H1 (cell line): ENCODE data around the gene WDR48. TPM values are rescaled to one million over a fixed set of nuclear protein-coding genes. Genes with fewer than 3 reads are reported as not detected.

ENCODE experiments used
- CTCF ChIA-PET: fragments of 300-600 bp; sonication (Branson Sonifier 250); formaldehyde crosslinking; loops from one replicate; lab custom pipeline; 2021; ENCODE audit not compliant: partially characterized antibody; lab: Charles Lee
- POLR2A ChIA-PET: fragments of 300-600 bp; sonication (Branson Sonifier 250); formaldehyde crosslinking; loops from one replicate; lab custom pipeline; 2021; ENCODE audit warnings: inconsistent platforms; ENCODE audit not compliant: partially characterized antibody; lab: Charles Lee
- DNase-seq, 2 experiments: peaks; one replicate each; pipeline versions ENCODE4 v3.0.0 to v3.0.0-alpha.2; 2010 to 2022; ENCODE audit warnings: low spot score in 2 of 2, low read depth in 1 of 2, mixed read lengths in 1 of 2
- FAIRE-seq: peaks from 2 replicates; lab custom pipeline; 2011; peaks lifted over from hg19 to GRCh38; lab: Jason Lieb, UNC
- H2AFZ ChIP-seq: 2 replicates; pipeline ENCODE4 v1.8.1; 2012; ENCODE audit warnings: low read length, inconsistent platforms
- H2AK5ac ChIP-seq: 2 replicates; pipeline ENCODE4 v1.6.1; 2013; ENCODE audit warnings: low read depth, low read length
- H2BK120ac ChIP-seq: replicated peaks from 2 replicates; pipeline ENCODE3; 2013; ENCODE audit warnings: low read depth, low read length, inconsistent platforms
- H2BK12ac ChIP-seq: 2 replicates; pipeline ENCODE4 v1.6.1; 2013; ENCODE audit warnings: low read depth, low read length
- H2BK15ac ChIP-seq: 2 replicates; pipeline ENCODE4 v1.6.1; 2013; ENCODE audit warnings: low read length
- H2BK20ac ChIP-seq: 2 replicates; pipeline ENCODE4 v1.6.1; 2013; ENCODE audit warnings: low read length
- H2BK5ac ChIP-seq: 2 replicates; pipeline ENCODE4 v1.6.1; 2013; ENCODE audit warnings: low read depth, low read length
- H3K14ac ChIP-seq: 2 replicates; pipeline ENCODE4 v1.6.1; 2013; ENCODE audit warnings: inconsistent platforms; ENCODE audit not compliant: insufficient read length
- H3K18ac ChIP-seq: 2 replicates; pipeline ENCODE4 v1.6.1; 2013; ENCODE audit warnings: low read length; ENCODE audit errors: extremely low read depth
- H3K23ac ChIP-seq: 2 replicates; pipeline ENCODE4 v1.6.1; 2013; ENCODE audit warnings: inconsistent platforms; ENCODE audit not compliant: insufficient read length
- H3K23me2 ChIP-seq: 2 replicates; pipeline ENCODE4 v1.6.1; 2013; ENCODE audit warnings: low read depth, low read length
- H3K27ac ChIP-seq: 2 replicates; pipeline ENCODE4 v1.6.1; 2011; ENCODE audit warnings: low read depth, low read length, inconsistent platforms
- H3K27me3 ChIP-seq, 4 experiments: replicated peaks in 1 of 4; 1 replicate in 1 of 4; 2 replicates in 3 of 4; pipeline versions ENCODE4 v1.6.1 to v1.8.1; 2011 to 2013; ENCODE audit warnings: low read length in 3 of 4, mild to moderate bottlenecking in 3 of 4, inconsistent platforms in 2 of 4, mixed read lengths in 2 of 4, moderate library complexity in 1 of 4; ENCODE audit not compliant: control insufficient read depth in 3 of 4, insufficient read depth in 3 of 4; ENCODE audit errors: extremely low read depth in 1 of 4
- H3K36me3 ChIP-seq, 4 experiments: 2 replicates each; pipeline versions ENCODE4 v1.6.1 to v1.8.1; 2011 to 2013; ENCODE audit warnings: mild to moderate bottlenecking in 4 of 4, low read length in 3 of 4, moderate library complexity in 2 of 4, control low read depth in 1 of 4, inconsistent platforms in 1 of 4; ENCODE audit not compliant: insufficient read depth in 4 of 4, control insufficient read depth in 2 of 4
- H3K4ac ChIP-seq: replicated peaks from 2 replicates; pipeline ENCODE3; 2013; ENCODE audit warnings: low read length, low read depth, mixed read lengths, inconsistent platforms; ENCODE audit not compliant: insufficient read length
- H3K4me1 ChIP-seq, 4 experiments: replicated peaks in 1 of 4; 1 replicate in 1 of 4; 2 replicates in 3 of 4; pipeline versions ENCODE4 v1.6.1 to v1.8.1; 2011 to 2013; ENCODE audit warnings: low read length in 3 of 4, inconsistent platforms in 2 of 4, mixed read lengths in 1 of 4; ENCODE audit not compliant: insufficient read depth in 4 of 4, control insufficient read depth in 3 of 4
- H3K4me2 ChIP-seq, 2 experiments: 2 replicates each; pipeline versions ENCODE4 v1.6.1 to v1.8.1; 2011 to 2013; ENCODE audit warnings: low read depth in 2 of 2, low read length in 2 of 2, control low read depth in 1 of 2, inconsistent platforms in 1 of 2, mild to moderate bottlenecking in 1 of 2; ENCODE audit not compliant: insufficient read depth in 1 of 2
- H3K4me3 ChIP-seq, 4 experiments: fragments of 200-600, 300-600 bp in 1 of 4; sonication (generic), shearing (Covaris generic), sonication (Bioruptor Twin) in 1 of 4; 2 replicates each; pipeline versions ENCODE4 v1.5.1 to v1.8.1; 2011 to 2016; ENCODE audit warnings: low read length in 4 of 4, low read depth in 3 of 4, control low read depth in 2 of 4, inconsistent platforms in 2 of 4, mild to moderate bottlenecking in 2 of 4, mixed read lengths in 1 of 4, moderate library complexity in 1 of 4; ENCODE audit not compliant: insufficient read depth in 2 of 4; ENCODE audit errors: extremely low read depth in 1 of 4
- H3K56ac ChIP-seq: replicated peaks from 2 replicates; pipeline ENCODE3; 2013; ENCODE audit warnings: low read depth, mild to moderate bottlenecking, mixed read lengths, low read length, inconsistent platforms; ENCODE audit not compliant: insufficient read length
- H3K79me1 ChIP-seq: 2 replicates; pipeline ENCODE4 v1.6.1; 2013; ENCODE audit warnings: low read depth, low read length, control low read depth
- H3K79me2 ChIP-seq, 2 experiments: 2 replicates each; pipeline versions ENCODE4 v1.6.1 to v1.8.1; 2012 to 2013; ENCODE audit warnings: low read length in 2 of 2, mild to moderate bottlenecking in 2 of 2, inconsistent platforms in 1 of 2; ENCODE audit not compliant: insufficient read depth in 2 of 2, control insufficient read depth in 1 of 2
- H3K9ac ChIP-seq, 4 experiments: replicated peaks in 1 of 4; 1 replicate in 1 of 4; 2 replicates in 3 of 4; pipeline versions ENCODE4 v1.6.1 to v1.8.1; 2011 to 2013; ENCODE audit warnings: low read depth in 3 of 4, low read length in 3 of 4, control low read depth in 2 of 4, mild to moderate bottlenecking in 2 of 4, moderate library complexity in 2 of 4, inconsistent platforms in 1 of 4; ENCODE audit errors: extremely low read depth in 1 of 4
- H3K9me3 ChIP-seq, 2 experiments: 2 replicates each; pipeline versions ENCODE4 v1.6.1 to v1.8.1; 2012 to 2013; ENCODE audit warnings: mild to moderate bottlenecking in 2 of 2, moderate library complexity in 2 of 2, control low read depth in 1 of 2, inconsistent platforms in 1 of 2, low read depth in 1 of 2, low read length in 1 of 2, mixed read lengths in 1 of 2; ENCODE audit not compliant: insufficient read depth in 2 of 2
- H4K20me1 ChIP-seq, 2 experiments: replicated peaks in 1 of 2; 2 replicates each; pipeline versions ENCODE3 to v1.8.1; 2011 to 2013; ENCODE audit warnings: inconsistent platforms in 2 of 2, low read length in 2 of 2, mild to moderate bottlenecking in 1 of 2; ENCODE audit not compliant: insufficient read depth in 2 of 2, control insufficient read depth in 1 of 2
- H4K5ac ChIP-seq: 2 replicates; pipeline ENCODE4 v1.6.1; 2013; ENCODE audit warnings: low read length, low read depth, mixed read lengths, inconsistent platforms; ENCODE audit not compliant: insufficient read length
- H4K8ac ChIP-seq: 2 replicates; pipeline ENCODE4 v1.8.0; 2013; ENCODE audit warnings: mild to moderate bottlenecking, moderate library complexity, low read length, inconsistent platforms; ENCODE audit not compliant: insufficient read depth; ENCODE audit errors: extremely low read depth
- H4K91ac ChIP-seq: replicated peaks from 2 replicates; pipeline ENCODE3; 2013; ENCODE audit warnings: low read length, mixed read lengths, inconsistent platforms; ENCODE audit not compliant: insufficient read length
- ATF2 ChIP-seq: IDR thresholded peaks from 2 replicates; pipeline ENCODE4 v1.6.1; 2012; ENCODE audit warnings: low read length, inconsistent platforms
- ATF3 ChIP-seq: IDR thresholded peaks from 2 replicates; pipeline ENCODE4 v1.6.1; 2011; ENCODE audit warnings: low read depth, mild to moderate bottlenecking, low read length; ENCODE audit not compliant: insufficient read depth
- BACH1 ChIP-seq: IDR thresholded peaks from 2 replicates; pipeline ENCODE4 v1.6.1; 2012; ENCODE audit warnings: low read length, improper control_type of control experiment
- CEBPB ChIP-seq: IDR thresholded peaks from 2 replicates; pipeline ENCODE4 v1.6.1; 2012; ENCODE audit warnings: low read depth, low read length
- POLR2AphosphoS5 ChIP-seq: IDR thresholded peaks from 2 replicates; pipeline ENCODE4 v1.6.1; 2011; ENCODE audit warnings: low read depth, low read length
- SIX5 ChIP-seq: IDR thresholded peaks from 2 replicates; pipeline ENCODE4 v1.6.1; 2011; ENCODE audit warnings: mild to moderate bottlenecking, low read depth, low read length
- SP1 ChIP-seq: IDR thresholded peaks from 2 replicates; pipeline ENCODE4 v1.6.1; 2011; ENCODE audit warnings: low read depth, low read length
- SP2 ChIP-seq: IDR thresholded peaks from 2 replicates; pipeline ENCODE4 v1.6.1; 2012; ENCODE audit warnings: mild to moderate bottlenecking, low read length, inconsistent platforms
- SRF ChIP-seq: IDR thresholded peaks from 2 replicates; pipeline ENCODE4 v1.6.1; 2011; ENCODE audit warnings: mild to moderate bottlenecking, low read depth, low read length, moderate library complexity
- polyA plus RNA-seq, 7 experiments: library from polyadenylated mRNA; depleted of rRNA in 3 of 7; stranded (reverse) in 5 of 7; unstranded in 2 of 7; fragments of >200 nt in 5 of 7; fragments of 200-250 nt in 2 of 7; gene quantifications; 1 replicate in 5 of 7; 2 replicates in 1 of 7; 4 replicates in 1 of 7; pipeline versions ENCODE4 v1.2.1 to v1.2.3, GENCODE V29; 2011 to 2013; ENCODE audit warnings: missing spikeins in 2 of 7, mixed read lengths in 2 of 7
- total RNA-seq: library from RNA; stranded (reverse); fragmentation: NEBNext Ultra II Directional; extraction: Animal tissue kit (Norgen Biotek cat#: 25700); gene quantifications from 2 replicates; pipeline ENCODE4 v1.2.1, GENCODE V29; 2021

Gene WDR48
- total and polyA plus RNA-seq, 2 of the 8 experiments (the other 6 are each of a cell fraction or from before 2014, with no cell fraction given) = 21.2 to 54.1 TPM

- TF ChIP-seq SRF (no peak), SP1 (no peak), ATF3 (no peak), ATF2 (no peak), SIX5 (no peak), CEBPB (no peak), BACH1 (no peak), SP2 (no peak), POLR2AphosphoS5 (no peak)
- H3K4ac ChIP-seq = no peak overlapping the region
- H4K5ac ChIP-seq = no peak overlapping the region
- H2BK20ac ChIP-seq = no peak overlapping the region
- H3K27ac ChIP-seq = no peak overlapping the region
- ChIA-PET POLR2A (no interaction called here), CTCF (interaction anchor here (1.3 to 1.8 kb wide), 2 partner anchors 15 to 208 kb away, joined by 4 to 5 read pairs; no protein-coding TSS in a partner anchor)
- H4K8ac ChIP-seq = no peak overlapping the region
- H3K56ac ChIP-seq = no peak overlapping the region
- H2BK5ac ChIP-seq = no peak overlapping the region
- H4K20me1 ChIP-seq = no peaks in the 10 kb centered on the region
- H2BK12ac ChIP-seq = no peak overlapping the region
- no peak overlapping the region for H3K4me3 ChIP-seq
- no peak overlapping the region for H2BK15ac ChIP-seq
- FAIRE-seq = no peak
- H3K23ac ChIP-seq = no peak overlapping the region
- no peaks in the 10 kb centered on the region for H3K9me3 ChIP-seq
- H3K36me3 ChIP-seq = peaks cover 7 to 46% (median 24%) of the 10 kb centered on the region in 4 experiments
- DNase-seq = no peak
- no peak overlapping the region for H3K4me2 ChIP-seq
- no peak overlapping the region for H2AK5ac ChIP-seq
- no peak overlapping the region for H3K9ac ChIP-seq
- H3K27me3 ChIP-seq = no peaks in the 10 kb centered on the region
- H3K4me1 ChIP-seq = no peaks in the 10 kb centered on the region
- no peak overlapping the region for H2AFZ ChIP-seq
- H4K91ac ChIP-seq = no peak overlapping the region
- H3K14ac ChIP-seq = no peak overlapping the region
- no peaks in the 10 kb centered on the region for H3K79me2 ChIP-seq
- no peaks in the 10 kb centered on the region for H3K23me2 ChIP-seq
- H3K18ac ChIP-seq = no peak overlapping the region
- H3K79me1 ChIP-seq = no peaks in the 10 kb centered on the region
- no peak overlapping the region for H2BK120ac ChIP-seq
Measured at GRCh38 chr3:39080026-39080425, 28.2 kb downstream of the WDR48 start.
